Suprapubic skin (tissue), 2 donors: ENCODE measurements around the gene CNTN6.

Experiments
- EP300 ChIP-seq: sonication (generic); formaldehyde crosslinking; IDR thresholded peaks from one replicate; pipeline ENCODE4 v1.6.1; 2017; ENCODE audit warnings: antibody characterized with exemption
- POLR2A ChIP-seq, 2 donors: fragments of 450-650 bp; IDR thresholded peaks; one replicate each; pipeline ENCODE4 v1.6.1; 2017; ENCODE audit warnings: antibody characterized with exemption in 2 of 2, mild to moderate bottlenecking in 2 of 2, moderate library complexity in 2 of 2

DNA sequence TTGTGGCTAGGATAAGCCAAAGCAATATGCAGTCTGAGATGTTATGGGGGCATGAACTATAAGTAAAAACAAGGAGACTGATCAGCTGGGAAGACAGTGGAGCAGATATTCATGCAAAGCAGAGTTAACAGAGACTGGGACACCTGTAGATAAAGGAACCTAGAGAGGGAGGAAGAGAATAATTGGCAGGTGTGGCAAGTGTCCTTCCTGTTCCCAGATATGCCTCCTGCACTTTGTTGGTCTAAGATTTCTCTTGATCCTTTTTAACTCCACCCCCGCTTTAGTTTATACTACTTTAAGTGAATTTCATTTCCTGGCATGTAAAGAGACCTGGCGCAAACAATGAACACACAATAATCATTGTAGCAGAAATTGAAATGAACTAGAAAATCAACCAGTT, 169.4 kb downstream of the CNTN6 start:
- TF ChIP-seq EP300 (no peak), POLR2A (IDR thresholded peaks at IDR 0.05) (no peak)
